ENCODE results near the gene IFNA4.
"Not testable (repeated sequence)": the region's sequence is repeated elsewhere in the genome, so short reads cannot be mapped to it uniquely, and the experiment has no call there.

Gene IFNA4

DNA sequence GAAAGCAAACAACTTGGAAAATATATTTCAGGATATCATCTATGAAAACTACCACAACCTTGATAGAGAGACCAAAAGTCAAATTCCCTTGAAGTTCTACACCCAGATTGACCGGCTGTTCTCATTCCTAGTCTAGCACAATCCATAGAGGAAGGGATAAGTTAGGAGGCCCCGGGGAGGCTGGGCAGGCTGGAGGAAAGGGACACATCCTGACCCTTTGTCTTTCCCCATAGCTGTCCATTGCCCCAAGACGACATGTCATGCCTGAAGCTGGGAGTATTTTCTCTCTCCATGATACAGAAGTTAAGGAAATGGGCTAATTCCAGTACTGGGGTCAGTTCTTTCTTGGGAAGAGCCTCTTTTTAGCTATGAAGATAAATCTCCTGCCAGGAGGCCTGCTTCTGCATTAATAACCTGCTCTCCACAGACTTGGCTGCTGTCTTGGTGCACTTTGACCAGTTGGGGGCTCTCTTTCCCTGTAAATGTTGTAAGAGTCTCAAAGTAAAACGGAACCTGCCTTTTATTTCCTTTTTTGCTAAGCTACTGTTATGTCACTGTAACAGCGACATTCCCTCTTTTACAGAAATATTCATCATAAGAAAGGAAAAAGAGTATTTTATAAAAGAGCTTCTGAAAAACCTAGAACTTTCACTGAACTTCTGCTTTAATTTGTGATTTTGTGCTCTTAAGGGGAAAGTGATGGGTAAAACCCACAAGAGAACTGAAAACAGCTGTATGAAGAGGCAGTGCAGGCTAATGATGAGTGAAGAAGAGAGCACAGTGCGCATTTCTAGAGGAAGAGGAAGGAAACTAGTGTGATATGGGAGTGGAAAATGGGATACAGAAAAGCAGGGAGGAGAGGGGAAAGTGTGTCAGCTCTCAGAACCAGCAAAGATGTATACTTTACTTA is 7.7 kb upstream of the IFNA4 start:
- H3K4me3 ChIP-seq (replicated peaks; ENCODE audit: low read depth, low read length); DNase-seq (ENCODE audit: extremely low read depth, insufficient read length): not testable (repeated sequence)
- TF ChIP-seq, protein P1, sequence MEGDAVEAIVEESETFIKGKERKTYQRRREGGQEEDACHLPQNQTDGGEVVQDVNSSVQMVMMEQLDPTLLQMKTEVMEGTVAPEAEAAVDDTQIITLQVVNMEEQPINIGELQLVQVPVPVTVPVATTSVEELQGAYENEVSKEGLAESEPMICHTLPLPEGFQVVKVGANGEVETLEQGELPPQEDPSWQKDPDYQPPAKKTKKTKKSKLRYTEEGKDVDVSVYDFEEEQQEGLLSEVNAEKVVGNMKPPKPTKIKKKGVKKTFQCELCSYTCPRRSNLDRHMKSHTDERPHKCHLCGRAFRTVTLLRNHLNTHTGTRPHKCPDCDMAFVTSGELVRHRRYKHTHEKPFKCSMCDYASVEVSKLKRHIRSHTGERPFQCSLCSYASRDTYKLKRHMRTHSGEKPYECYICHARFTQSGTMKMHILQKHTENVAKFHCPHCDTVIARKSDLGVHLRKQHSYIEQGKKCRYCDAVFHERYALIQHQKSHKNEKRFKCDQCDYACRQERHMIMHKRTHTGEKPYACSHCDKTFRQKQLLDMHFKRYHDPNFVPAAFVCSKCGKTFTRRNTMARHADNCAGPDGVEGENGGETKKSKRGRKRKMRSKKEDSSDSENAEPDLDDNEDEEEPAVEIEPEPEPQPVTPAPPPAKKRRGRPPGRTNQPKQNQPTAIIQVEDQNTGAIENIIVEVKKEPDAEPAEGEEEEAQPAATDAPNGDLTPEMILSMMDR (IDR thresholded peaks at IDR 0.05; ENCODE audit: insufficient read depth, low read length, poor library complexity, severe bottlenecking) = peak; percentile 67

DNA sequence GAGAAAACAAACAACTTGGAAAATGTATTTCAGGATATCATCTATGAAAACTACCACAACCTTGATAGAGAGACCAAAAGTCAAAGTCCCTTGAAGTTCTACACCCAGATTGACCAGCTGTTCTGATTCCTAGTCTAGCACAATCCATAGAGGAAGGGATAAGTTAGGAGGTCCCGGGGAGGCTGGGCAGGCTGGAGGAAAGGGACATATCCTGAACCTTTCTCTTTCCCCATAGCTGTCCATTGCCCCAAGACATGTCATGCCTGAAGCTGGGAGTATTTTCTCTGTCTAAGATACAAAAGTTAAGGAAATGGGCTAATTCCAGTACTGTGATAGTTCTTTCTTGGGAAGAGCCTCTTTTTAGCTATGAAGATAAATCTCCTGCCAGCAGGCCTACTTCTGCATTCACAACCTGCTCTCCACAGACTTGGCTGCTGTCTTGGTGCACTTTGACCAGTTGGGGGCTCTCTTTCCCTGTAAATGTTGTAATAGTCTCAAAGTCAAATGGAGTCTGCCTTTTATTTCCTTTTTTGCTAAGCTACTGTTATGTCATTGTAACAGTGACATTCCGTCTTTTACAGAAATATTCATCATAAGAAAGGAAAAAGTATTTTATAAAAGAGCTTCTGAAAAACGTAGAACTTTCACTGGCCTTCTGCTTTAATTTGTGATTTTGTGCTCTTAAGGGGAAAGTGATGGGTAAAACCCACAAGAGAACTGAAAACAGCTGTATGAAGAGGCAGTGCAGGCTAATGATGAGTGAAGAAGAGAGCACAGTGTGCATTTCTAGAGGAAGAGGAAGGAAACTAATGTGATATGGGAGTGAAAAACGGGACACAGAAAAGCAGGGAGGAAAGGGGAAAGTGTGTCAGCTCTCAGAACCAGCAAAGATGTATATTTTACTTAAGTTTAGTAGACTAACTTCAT is 4.3 kb downstream of the IFNA4 start:
- H3K4me3 ChIP-seq (replicated peaks; ENCODE audit: low read depth, low read length); H3K27me3 ChIP-seq (replicated peaks; ENCODE audit: control insufficient read depth, insufficient read depth, low read length); H3K36me3 ChIP-seq (ENCODE audit: control insufficient read depth, insufficient read depth, low read length); DNase-seq (ENCODE audit: extremely low read depth, insufficient read length): not testable (repeated sequence)
- TF ChIP-seq, protein P1 (IDR thresholded peaks at IDR 0.05; ENCODE audit: insufficient read depth, low read length, poor library complexity, severe bottlenecking) = peak; percentile 68

More for the DNA sequence above, 7.7 kb upstream of the IFNA4 start:
- H3K36me3 ChIP-seq (ENCODE audit: control insufficient read depth, insufficient read depth, low read length); H3K27me3 ChIP-seq (replicated peaks; ENCODE audit: control insufficient read depth, insufficient read depth, low read length): not testable (repeated sequence)

DNA sequence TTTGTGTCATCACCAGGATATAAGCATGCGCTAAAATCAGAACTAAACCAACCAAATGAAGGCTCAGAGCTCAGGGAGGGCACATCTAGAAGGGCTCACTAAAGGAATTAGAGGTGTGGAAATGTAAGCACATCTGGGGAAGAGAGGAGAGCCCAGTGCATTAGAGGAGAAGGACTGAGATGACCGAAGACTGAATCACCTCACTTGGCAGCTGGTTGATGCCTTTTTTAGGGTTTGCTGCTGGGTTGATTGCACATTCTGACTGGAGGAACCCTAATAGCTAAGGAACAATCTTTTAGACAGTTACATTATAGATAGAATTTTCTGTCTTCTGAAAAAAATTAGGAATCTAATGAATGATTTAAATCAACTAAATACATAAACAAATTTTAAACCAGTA is 12.7 kb downstream of the IFNA4 start:
- no peak for DNase-seq (ENCODE audit: extremely low read depth, insufficient read length)

DNA sequence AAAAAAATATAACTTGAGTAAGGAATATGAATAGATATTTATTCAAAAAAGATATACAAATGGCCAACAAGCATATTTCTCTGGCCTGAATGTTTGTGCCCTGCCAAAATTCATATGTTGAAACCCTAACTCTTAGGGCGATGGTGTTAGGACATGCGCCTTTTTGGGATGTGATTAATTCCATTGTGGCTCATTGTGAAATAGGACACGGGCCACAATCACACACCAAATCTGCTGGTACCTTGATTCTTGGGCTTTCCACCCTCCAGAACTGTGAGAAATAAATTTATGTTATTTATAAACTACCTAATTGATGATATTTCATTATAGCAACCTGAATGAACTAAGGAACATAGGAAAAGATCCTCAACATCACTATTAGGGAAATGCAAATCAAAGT is 15.2 kb downstream of the IFNA4 start:
- Histone ChIP-seq H3K36me3 (ENCODE audit: control insufficient read depth, insufficient read depth, low read length) (no peaks in the 10 kb centered on the region), H3K27me3 (replicated peaks; ENCODE audit: control insufficient read depth, insufficient read depth, low read length) (0 out of 2 replicates have a peak, but pooled peaks cover 1% of the 10 kb centered on the region), H3K4me3 (replicated peaks; ENCODE audit: low read depth, low read length) (no peak overlapping the region)
- DNase-seq (ENCODE audit: extremely low read depth, insufficient read length) = no peak
- TF ChIP-seq, protein P1 (IDR thresholded peaks at IDR 0.05; ENCODE audit: insufficient read depth, low read length, poor library complexity, severe bottlenecking) = no peak

More for the DNA sequence above, 12.7 kb downstream of the IFNA4 start:
- no peaks in the 10 kb centered on the region for H3K36me3 ChIP-seq (ENCODE audit: control insufficient read depth, insufficient read depth, low read length)
- TF ChIP-seq, protein P1 (IDR thresholded peaks at IDR 0.05; ENCODE audit: insufficient read depth, low read length, poor library complexity, severe bottlenecking) = no peak
- no peak overlapping the region for H3K4me3 ChIP-seq (replicated peaks; ENCODE audit: low read depth, low read length)
- H3K27me3 ChIP-seq (replicated peaks; ENCODE audit: control insufficient read depth, insufficient read depth, low read length) = 0 out of 2 replicates have a peak, but pooled peaks cover 1% of the 10 kb centered on the region

DNA sequence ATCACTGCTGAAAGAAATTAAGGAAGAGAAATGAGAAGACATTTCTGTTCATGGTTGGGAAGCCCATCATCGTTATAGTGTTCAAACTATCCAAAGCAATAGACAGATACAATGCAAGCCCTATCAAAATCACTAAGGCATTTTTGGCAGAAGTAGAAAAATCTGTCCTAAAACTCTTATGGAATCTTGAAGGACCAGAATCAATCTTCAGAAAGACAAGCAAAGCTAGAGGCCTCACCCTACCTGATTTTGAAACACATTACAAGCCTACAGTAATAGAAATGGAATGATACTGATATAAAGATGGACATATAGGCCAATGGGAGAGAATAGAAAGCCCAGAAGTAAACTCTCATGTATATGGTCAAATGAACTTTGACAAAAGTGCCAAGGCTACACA is 16.0 kb downstream of the IFNA4 start:
- TF ChIP-seq, protein P1 (IDR thresholded peaks at IDR 0.05; ENCODE audit: insufficient read depth, low read length, poor library complexity, severe bottlenecking) = no peak
- no peak for DNase-seq (ENCODE audit: extremely low read depth, insufficient read length)
- no peaks in the 10 kb centered on the region for H3K36me3 ChIP-seq (ENCODE audit: control insufficient read depth, insufficient read depth, low read length)
- no peak overlapping the region for H3K4me3 ChIP-seq (replicated peaks; ENCODE audit: low read depth, low read length)
- H3K27me3 ChIP-seq (replicated peaks; ENCODE audit: control insufficient read depth, insufficient read depth, low read length) = 0 out of 2 replicates have a peak, but pooled peaks cover 1% of the 10 kb centered on the region

DNA sequence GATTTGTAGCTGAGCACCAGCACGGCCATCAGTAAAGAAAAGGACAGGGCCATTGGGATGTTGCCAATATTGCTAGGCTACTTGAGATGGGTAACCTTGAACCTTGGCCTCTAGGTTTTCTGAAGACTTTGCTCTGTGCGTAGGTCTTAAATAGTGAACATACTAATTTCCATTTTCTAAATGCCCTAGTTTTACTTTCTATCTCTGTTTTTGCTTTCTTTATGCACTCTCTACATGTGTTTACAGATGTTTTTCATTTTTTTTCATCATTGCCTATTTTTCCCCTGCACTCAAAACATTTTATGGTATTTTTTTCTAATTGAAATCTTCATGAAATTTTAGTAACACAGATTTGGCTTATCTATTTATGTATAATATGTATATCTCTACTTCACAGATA is 20.8 kb downstream of the IFNA4 start, which contains the start of gene IFNA21:
IFNA21 (minus strand) TSS at position 101 of the 400 bp plus-strand sequence; CDS start at position 53, 48 bp downstream.
- DNase-seq (ENCODE audit: extremely low read depth, insufficient read length) = not testable (repeated sequence)

More for the DNA sequence above, 20.8 kb downstream of the IFNA4 start, which contains the start of gene IFNA21:
- not testable (repeated sequence) for H3K4me3 ChIP-seq (replicated peaks; ENCODE audit: low read depth, low read length); H3K36me3 ChIP-seq (ENCODE audit: control insufficient read depth, insufficient read depth, low read length); H3K27me3 ChIP-seq (replicated peaks; ENCODE audit: control insufficient read depth, insufficient read depth, low read length)
